Hepatocyte (in vitro differentiated cells): Measurements from ENCODE around the gene ANKRD26. TPM values are rescaled to one million over a fixed set of nuclear protein-coding genes. Genes with fewer than 3 reads are reported as not detected.

Source experiments
- DNase-seq: peaks from one replicate; pipeline ENCODE4 v3.0.0-alpha.2; 2016; ENCODE audit warnings: low spot score
- H2AFZ ChIP-seq: fragments of 200-600 bp; sonication (generic); 2 replicates; pipeline ENCODE4 v1.6.0; 2016; ENCODE audit warnings: antibody characterized with exemption, mild to moderate bottlenecking
- H3K27ac ChIP-seq: fragments of 200-600 bp; sonication (generic); 2 replicates; pipeline ENCODE4 v1.5.1; 2016; ENCODE audit warnings: mild to moderate bottlenecking
- H3K27me3 ChIP-seq: fragments of 200-600 bp; sonication (generic); 2 replicates; pipeline ENCODE4 v1.6.1; 2016
- H3K36me3 ChIP-seq: fragments of 200-600 bp; sonication (generic); replicated peaks from 2 replicates; pipeline ENCODE4 v1.5.1; 2016; ENCODE audit warnings: low read depth; ENCODE audit not compliant: insufficient read depth
- H3K4me1 ChIP-seq: fragments of 200-600 bp; sonication (generic); 2 replicates; pipeline ENCODE4 v1.5.1; 2016; ENCODE audit warnings: mild to moderate bottlenecking, moderate library complexity; ENCODE audit not compliant: insufficient read depth
- H3K4me2 ChIP-seq: fragments of 200-600 bp; sonication (generic); 2 replicates; pipeline ENCODE4 v1.6.0; 2016
- H3K4me3 ChIP-seq: fragments of 200-600 bp; sonication (generic); 2 replicates; pipeline ENCODE4 v1.5.1; 2016; ENCODE audit warnings: mild to moderate bottlenecking
- H3K79me2 ChIP-seq: fragments of 200-600 bp; sonication (generic); 2 replicates; pipeline ENCODE4 v1.6.0; 2017; ENCODE audit warnings: mild to moderate bottlenecking
- H3K9me2 ChIP-seq: fragments of 200-600 bp; sonication (generic); replicated peaks from 2 replicates; pipeline ENCODE4 v1.6.0; 2017; ENCODE audit warnings: mild to moderate bottlenecking; ENCODE audit not compliant: insufficient read depth
- H3K9me3 ChIP-seq: fragments of 200-600 bp; sonication (generic); 2 replicates; pipeline ENCODE4 v1.5.1; 2016; ENCODE audit warnings: low read depth, mild to moderate bottlenecking
- H4K20me1 ChIP-seq: fragments of 200-600 bp; sonication (generic); 2 replicates; pipeline ENCODE4 v1.6.0; 2016; ENCODE audit warnings: mild to moderate bottlenecking; ENCODE audit not compliant: insufficient read depth, poor library complexity, severe bottlenecking
- EZH2 ChIP-seq: fragments of 200-600 bp; sonication (generic); IDR thresholded peaks from 2 replicates; pipeline ENCODE4 v1.6.1; 2016; ENCODE audit warnings: antibody characterized with exemption, mild to moderate bottlenecking, borderline replicate concordance
- EZH2phosphoT487 ChIP-seq: fragments of 200-600 bp; sonication (generic); IDR thresholded peaks from one replicate; pipeline ENCODE4 v1.6.1; 2018; ENCODE audit warnings: antibody characterized with exemption, mild to moderate bottlenecking, low read depth, moderate library complexity; ENCODE audit not compliant: unreplicated experiment, severe bottlenecking
- WGBS: methylation state at CpG from one replicate; pipeline ENCODE4 v1.1.6; 2016; ENCODE audit warnings: low lambda C conversion rate; ENCODE audit errors: missing lambda C conversion rate; 5-methylcytosine and 5-hydroxymethylcytosine counted together
- polyA plus RNA-seq: library from polyadenylated mRNA; unstranded; fragments of >200 nt; fragmentation: Nextera tagmentation; extraction: Ambion mirVana; gene quantifications from 2 replicates; pipeline ENCODE4 v1.2.1, GENCODE V29; 2016
- total RNA-seq: library from RNA; depleted of rRNA; stranded (reverse); fragments of >200 nt; gene quantifications from 2 replicates; pipeline ENCODE4 v1.2.3, GENCODE V29; 2014
- TF ChIP-seq, protein P1 (sequence below): fragments of 200-600 bp; sonication (generic); IDR thresholded peaks from 2 replicates; pipeline ENCODE4 v1.5.1; 2016; ENCODE audit warnings: antibody characterized with exemption, mild to moderate bottlenecking; ENCODE audit not compliant: poor library complexity

ANKRD26 gene
- total and polyA plus RNA-seq, 2 experiments from 2014 or later: 7.7 to 9.1 TPM

DNA sequence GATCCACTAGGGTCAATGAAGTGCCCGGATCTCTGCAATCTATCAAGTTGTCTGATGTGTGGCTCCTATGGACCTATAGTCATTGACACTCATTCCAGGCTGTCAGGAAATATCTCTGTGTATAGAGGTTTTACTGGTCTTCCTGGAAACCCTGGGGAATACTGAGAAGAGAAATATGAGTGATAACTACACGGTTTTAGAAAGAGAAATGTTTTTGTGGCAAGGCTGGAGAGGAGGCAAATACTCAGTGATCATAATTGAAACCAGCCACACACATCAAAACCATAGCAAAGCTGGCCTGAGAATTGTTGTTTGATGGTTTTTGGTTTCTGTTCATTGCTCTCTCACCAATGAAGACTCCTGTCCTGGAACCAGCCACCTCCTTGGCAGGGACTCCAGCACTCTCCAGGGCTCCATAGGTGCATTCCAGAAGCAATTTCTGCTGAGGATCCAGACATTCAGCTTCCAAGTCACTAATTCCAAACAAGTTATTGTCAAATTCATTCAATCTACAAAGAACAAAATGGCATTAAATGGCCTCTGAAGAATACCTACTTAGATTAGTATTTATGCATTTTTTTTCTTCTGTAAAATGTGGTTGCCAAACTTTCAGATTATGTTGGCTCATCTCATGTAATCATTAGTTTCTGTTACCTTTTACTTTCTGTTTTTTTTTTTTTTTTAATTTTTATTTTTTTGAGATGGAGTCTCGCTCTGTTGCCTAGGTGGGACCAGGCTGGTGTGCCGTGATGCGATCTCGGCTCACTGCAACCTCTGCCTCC lies 131.0 kb downstream of the ANKRD26 start:
- H3K4me2 ChIP-seq: no peak overlapping the region
- H3K27me3 ChIP-seq: no peaks in the 10 kb centered on the region
- no peak overlapping the region for H3K27ac ChIP-seq
- H3K36me3 ChIP-seq: no peaks in the 10 kb centered on the region
- DNase-seq: no peak
- no peaks in the 10 kb centered on the region for H3K4me1 ChIP-seq
- no peak overlapping the region for H2AFZ ChIP-seq
- H3K9me3 ChIP-seq: no peaks in the 10 kb centered on the region
- H3K9me2 ChIP-seq: no peaks in the 10 kb centered on the region
- H3K79me2 ChIP-seq: no peaks in the 10 kb centered on the region
- no peak for TF ChIP-seq EZH2phosphoT487
- TF ChIP-seq, protein P1, sequence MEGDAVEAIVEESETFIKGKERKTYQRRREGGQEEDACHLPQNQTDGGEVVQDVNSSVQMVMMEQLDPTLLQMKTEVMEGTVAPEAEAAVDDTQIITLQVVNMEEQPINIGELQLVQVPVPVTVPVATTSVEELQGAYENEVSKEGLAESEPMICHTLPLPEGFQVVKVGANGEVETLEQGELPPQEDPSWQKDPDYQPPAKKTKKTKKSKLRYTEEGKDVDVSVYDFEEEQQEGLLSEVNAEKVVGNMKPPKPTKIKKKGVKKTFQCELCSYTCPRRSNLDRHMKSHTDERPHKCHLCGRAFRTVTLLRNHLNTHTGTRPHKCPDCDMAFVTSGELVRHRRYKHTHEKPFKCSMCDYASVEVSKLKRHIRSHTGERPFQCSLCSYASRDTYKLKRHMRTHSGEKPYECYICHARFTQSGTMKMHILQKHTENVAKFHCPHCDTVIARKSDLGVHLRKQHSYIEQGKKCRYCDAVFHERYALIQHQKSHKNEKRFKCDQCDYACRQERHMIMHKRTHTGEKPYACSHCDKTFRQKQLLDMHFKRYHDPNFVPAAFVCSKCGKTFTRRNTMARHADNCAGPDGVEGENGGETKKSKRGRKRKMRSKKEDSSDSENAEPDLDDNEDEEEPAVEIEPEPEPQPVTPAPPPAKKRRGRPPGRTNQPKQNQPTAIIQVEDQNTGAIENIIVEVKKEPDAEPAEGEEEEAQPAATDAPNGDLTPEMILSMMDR: no peak
- H4K20me1 ChIP-seq: no peaks in the 10 kb centered on the region
- 95% methylated on average over 6 of the region's 6 CpGs for WGBS
- H3K4me3 ChIP-seq: no peak overlapping the region

DNA sequence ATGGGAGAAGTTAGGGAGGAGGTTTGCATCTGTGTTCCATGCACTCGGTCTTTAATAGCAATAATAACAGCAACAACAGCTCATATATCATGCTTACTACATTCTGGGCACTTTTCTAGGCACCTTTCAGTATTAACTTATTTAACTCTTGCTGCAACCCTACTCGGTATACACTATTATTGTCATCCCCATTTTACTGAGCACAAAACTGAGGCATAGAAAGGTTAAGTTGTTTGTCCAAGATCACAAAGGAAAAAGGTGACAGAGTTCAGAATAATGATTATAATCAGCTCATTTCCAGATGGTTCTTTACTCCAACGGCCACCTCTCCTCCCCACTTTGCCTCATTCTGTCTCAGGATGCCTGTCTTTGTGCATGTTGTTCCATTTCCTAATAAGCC lies 137.5 kb downstream of the ANKRD26 start:
- Histone ChIP-seq H3K27me3 (no peaks in the 10 kb centered on the region), H3K9me2 (no peaks in the 10 kb centered on the region), H3K36me3 (no peaks in the 10 kb centered on the region), H3K4me3 (no peak overlapping the region), H3K9me3 (no peaks in the 10 kb centered on the region), H2AFZ (no peak overlapping the region), H3K79me2 (no peaks in the 10 kb centered on the region), H3K27ac (no peak overlapping the region), H3K4me2 (no peak overlapping the region), H4K20me1 (no peaks in the 10 kb centered on the region), H3K4me1 (no peaks in the 10 kb centered on the region)
- WGBS: 61% methylated on average over 3 of the region's 3 CpGs
- TF ChIP-seq EZH2: no peak
- TF ChIP-seq EZH2phosphoT487: no peak
- TF ChIP-seq, protein P1: no peak
- no peak for DNase-seq

DNA sequence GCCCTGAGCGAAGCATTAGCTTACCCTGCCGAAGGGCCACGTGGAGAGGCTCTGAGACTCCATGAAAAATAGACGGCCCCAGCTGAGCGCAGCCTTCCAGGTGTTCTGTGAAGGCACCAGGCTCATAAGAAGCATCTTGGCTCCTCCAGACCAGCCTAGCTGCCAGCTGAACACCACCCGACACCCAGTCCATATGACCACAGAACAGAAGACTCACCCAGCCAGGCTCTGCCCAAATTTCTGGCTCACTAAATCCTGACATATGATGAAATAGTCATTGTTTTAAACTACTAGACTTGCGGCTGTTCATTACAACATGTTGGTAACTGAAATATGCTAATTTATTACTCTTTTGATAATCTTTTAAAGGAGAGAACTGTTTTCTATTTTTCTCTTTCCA lies 140.0 kb downstream of the ANKRD26 start:
- H3K27me3 ChIP-seq: no peaks in the 10 kb centered on the region
- H3K4me2 ChIP-seq: no peak overlapping the region
- no peaks in the 10 kb centered on the region for H3K79me2 ChIP-seq
- no peaks in the 10 kb centered on the region for H4K20me1 ChIP-seq
- no peak overlapping the region for H3K27ac ChIP-seq
- no peaks in the 10 kb centered on the region for H3K9me2 ChIP-seq
- TF ChIP-seq EZH2phosphoT487: no peak
- TF ChIP-seq EZH2: no peak
- TF ChIP-seq, protein P1: no peak
- WGBS: 91% methylated on average over 7 of the region's 7 CpGs
- no peaks in the 10 kb centered on the region for H3K4me1 ChIP-seq
- no peak overlapping the region for H3K4me3 ChIP-seq
- no peak for DNase-seq
- H3K9me3 ChIP-seq: no peaks in the 10 kb centered on the region
- H3K36me3 ChIP-seq: no peaks in the 10 kb centered on the region
- no peak overlapping the region for H2AFZ ChIP-seq
